Activated CD4-positive, alpha-beta T cell treated with anti-CD3 and anti-CD28 coated beads for 4 hours (primary cell): ENCODE results near the gene HILPDA.
"Not testable (repeated sequence)": the region's sequence is repeated elsewhere in the genome, so short reads cannot be mapped to it uniquely, and the experiment has no call there.

Experiments
- DNase-seq, 2 donors: peaks; one replicate each; pipeline ENCODE4 v3.0.0-alpha.2; 2020

The HILPDA gene

DNA sequence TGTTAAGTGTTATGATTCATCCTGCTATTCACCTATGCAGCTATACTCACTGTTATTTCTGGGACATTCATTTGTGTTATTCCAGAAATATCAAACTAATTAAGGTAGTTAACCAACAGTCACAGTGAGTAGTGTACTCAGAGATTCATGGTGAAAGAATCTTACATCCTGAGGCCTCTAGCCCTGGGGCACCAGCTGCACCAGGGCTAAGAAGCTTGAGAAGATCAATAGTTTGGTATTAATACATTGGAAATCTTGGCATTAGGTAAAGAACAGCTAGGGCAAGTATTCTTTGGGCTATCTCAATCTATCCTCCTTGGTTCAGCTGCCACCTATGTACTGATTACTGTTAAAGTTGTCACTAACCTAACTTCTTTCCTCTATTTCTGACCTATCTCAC lies 11.2 kb downstream of the HILPDA start:
- not testable (repeated sequence) for DNase-seq

DNA sequence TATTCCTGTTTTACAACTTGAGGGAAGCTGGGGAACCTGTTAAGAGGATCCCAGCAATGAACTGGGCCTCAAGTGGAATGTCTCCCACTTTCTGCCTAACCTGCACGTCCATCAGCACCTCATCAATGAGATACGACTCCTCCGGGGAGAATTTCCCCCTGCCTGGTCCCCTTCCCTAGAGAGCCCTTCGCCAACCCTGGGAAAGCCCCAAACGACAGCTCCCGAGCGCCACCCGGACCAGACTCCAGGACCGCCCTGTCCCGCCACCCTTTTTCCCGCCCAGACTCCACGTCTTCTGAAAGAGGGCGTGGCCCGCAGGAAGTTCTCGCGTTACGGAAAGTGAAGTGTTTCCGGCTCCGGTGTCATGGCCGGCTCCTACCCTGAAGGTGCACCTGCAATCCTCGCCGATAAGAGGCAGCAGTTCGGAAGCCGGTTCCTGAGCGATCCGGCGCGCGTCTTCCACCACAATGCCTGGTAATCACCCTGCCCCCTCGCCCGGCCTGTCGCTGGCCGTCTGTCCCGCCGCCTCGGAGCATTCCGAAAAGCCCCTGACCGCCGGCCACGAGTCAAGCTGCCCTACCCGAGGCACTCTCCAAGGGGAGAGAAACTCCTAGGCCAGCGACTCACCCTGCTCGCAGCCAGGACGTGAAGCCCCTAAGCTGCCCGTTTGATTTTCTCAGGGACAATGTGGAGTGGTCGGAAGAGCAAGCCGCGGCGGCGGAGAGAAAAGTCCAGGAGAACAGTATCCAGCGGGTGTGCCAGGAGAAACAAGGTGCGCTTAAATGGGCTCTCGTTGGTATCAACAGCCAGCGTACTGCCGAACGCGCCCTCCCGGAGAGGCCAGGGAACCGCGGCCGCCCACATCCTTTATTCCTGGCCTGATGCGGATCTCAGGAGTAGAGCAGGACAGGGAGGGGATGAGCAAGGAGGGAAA lies 21.0 kb downstream of the HILPDA start, which contains the start of gene METTL2B:
Gene METTL2B, plus strand, starts transcription at position 347 of the 934 bp plus-strand sequence. Its CDS starts 18 bp downstream, at position 365.
- DNase-seq: peak; percentile 85

DNA sequence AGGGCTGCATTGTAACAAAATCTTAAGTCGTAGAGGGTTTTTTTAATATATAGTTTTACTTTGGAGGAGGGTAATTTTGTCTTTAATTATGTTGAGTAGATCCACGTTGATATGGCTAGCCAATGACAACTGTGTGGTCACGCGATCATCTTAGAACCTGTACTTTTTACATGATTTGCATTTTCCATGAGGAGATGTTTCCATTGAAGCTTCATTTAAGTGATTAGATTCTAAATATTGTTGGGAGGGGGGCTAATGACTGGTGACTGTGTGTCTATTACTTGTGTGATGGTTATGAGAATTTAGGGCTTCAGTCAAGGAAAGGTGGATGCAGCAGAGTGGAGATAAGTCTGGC lies 21.6 kb downstream of the HILPDA start:
- DNase-seq: not testable (repeated sequence)

DNA sequence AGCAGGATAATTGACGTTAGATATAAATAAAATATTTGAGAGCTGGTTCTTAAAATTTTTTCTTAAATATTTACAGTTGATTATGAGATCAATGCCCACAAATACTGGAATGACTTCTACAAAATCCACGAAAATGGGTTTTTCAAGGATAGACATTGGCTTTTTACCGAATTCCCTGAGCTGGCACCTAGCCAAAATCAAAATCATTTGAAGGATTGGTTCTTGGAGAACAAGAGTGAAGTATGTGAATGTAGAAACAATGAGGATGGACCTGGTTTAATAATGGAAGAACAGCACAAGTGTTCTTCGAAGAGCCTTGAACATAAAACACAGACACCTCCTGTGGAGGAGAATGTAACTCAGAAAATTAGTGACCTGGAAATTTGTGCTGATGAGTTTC lies 23.4 kb downstream of the HILPDA start:
- not testable (repeated sequence) for DNase-seq

DNA sequence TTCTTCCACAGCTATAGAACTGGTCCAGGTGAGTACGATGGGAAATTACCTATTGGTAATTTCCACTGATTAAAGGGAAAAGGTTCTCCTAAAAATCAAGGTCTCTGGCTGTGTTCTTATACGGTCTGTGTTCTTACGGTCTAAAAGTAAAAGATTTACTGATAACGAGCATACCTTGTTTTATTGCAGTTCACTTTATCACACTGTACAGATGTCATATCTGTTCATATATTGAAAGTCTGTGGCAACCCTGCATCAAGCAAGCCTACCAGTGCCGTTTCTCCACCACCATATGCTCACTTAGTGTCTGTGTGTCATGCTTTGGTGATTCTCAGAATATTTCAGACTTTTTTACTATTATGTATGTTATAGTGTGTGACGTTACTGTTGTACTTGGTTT lies 32.5 kb downstream of the HILPDA start:
- DNase-seq: not testable (repeated sequence)

DNA sequence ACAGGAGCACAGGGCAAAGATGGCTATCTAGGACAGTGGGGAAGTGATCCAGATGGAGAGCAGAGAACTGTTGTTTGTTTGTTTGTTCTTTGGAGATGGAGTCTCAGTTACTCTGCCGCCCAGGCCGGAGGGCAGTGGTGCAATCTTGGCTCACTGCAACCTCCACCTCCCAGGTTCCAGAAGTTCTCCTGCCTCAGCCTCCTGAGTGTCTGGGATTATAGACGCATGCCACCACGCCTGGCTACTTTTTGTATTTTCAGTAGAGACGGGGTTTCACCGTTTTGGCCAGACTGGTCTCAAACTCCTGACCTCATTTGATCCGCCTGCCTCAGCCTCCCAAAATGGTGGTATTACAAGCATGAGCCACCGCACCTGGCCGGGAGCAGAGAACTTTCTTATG lies 41.7 kb downstream of the HILPDA start:
- no peak for DNase-seq

DNA sequence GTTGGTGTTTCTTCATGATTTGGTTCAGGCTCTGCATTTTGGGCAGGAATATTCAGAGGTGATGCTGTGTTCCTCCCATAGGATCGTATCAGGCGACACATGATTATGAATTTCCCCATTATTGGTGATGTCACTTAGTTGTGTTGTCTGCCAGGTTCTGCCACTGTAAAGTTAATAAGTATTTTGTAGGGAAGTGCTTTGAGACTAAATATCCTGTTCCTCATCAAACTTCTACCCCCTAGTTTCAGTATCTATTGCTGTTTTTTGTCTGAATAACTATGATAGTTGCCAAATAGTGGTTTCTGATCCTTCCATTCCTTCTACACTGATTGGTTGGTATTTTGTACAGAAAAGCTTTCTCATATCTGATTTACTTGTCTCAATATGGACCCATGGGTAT lies 49.7 kb downstream of the HILPDA start:
- DNase-seq: not testable (repeated sequence)

DNA sequence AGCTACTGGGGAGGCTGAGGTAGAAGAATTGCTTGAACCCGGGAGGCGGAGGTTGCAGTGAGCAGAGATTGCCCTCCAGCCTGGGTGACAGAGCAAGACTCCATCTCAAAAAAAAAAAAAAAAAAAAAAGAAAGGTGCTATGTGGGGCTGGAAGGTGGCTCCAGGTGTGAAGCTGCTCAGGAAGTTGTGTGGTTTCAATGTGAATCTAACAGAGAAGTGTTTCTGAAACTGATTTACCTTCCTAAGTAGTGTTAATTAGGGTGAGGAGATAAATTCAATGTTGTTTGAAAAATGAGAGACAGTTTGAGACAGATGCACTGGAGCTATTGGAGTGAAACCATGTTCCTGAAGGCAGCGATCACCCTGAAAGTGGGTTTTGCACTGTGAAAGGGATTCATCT lies 51.1 kb downstream of the HILPDA start:
- not testable (repeated sequence) for DNase-seq

DNA sequence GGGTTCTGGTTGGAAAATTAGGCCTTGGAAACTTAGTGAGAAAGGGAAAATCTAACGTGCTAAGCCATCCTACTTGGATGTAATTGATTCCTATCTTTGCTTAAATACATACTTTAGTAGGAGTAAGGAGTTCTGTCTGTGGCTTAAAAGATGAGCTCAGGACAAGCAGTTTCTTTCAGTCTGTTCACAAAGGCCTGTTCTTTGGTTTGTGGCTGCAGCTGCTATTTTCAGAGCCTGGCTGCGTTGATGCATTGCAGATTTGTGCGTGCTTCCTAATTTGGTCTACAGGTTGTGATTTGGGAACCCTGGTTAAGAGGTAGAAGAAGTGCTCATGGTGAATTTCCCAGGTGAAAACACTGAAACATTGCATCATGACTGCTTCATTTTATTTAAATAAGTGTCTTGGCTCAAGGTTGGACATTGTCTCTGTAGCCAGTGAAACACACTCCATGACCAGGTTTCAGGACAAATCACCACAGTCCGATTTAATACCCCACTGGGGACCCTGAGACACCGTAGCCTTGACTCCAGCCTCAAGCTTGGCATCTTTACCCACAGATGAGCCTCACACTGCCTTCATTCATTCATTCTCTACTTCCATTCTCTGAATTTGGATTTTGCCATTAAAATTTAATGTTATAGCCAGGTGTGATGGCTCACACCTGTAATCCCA lies 51.8 kb downstream of the HILPDA start:
- not testable (repeated sequence) for DNase-seq
